Measurements from ENCODE around the gene TGM6.

Gene TGM6

GRCh38 chr20:2363187-2363586 lies 17.5 kb upstream of the TGM6 start:
- H3K4me3 ChIP-seq (ENCODE audit: insufficient read depth, low read depth, low read length) = no peak overlapping the region
- no peaks in the 10 kb centered on the region for H3K4me1 ChIP-seq (ENCODE audit: control insufficient read depth, insufficient read depth, low read length)
- 83% methylated on average over 1 of the region's 2 CpGs; no CpG with 5 or more reads in 1 of the 2 experiments for WGBS, 2 experiments
- H3K9me3 ChIP-seq (ENCODE audit: control insufficient read depth, low read length) = no peaks in the 10 kb centered on the region
- H3K27ac ChIP-seq (ENCODE audit: insufficient read depth, low read depth, low read length, poor library complexity, severe bottlenecking) = no peak overlapping the region
- H3K36me3 ChIP-seq (ENCODE audit: control insufficient read depth, insufficient read depth, low read length) = no peaks in the 10 kb centered on the region
- H3K27me3 ChIP-seq (ENCODE audit: control insufficient read depth, insufficient read depth, low read length, poor library complexity, severe bottlenecking) = no peaks in the 10 kb centered on the region

DNA sequence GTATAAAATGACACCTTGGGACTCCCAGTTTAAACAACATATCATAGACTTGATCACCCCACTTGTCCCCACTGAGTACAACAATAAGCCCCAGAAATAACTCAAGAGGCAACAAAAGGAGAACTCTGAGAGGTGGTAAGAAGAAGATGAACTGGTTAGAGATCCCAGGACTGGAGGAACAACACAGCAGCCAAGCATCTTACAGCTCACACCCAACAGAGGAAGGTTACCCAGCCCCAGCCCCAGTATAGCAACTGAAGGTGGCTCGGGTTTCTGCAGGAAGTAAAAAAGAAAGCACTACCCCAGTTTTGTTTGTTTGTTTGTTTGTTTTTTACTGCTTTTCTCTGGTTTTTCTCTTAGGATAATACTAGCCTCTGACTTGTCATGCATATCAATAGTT lies 17.1 kb upstream of the TGM6 start:
- H3K27me3 ChIP-seq (ENCODE audit: control insufficient read depth, insufficient read depth, low read length, poor library complexity, severe bottlenecking) = no peaks in the 10 kb centered on the region
- H3K4me1 ChIP-seq (ENCODE audit: control insufficient read depth, insufficient read depth, low read length) = no peaks in the 10 kb centered on the region
- no peak overlapping the region for H3K27ac ChIP-seq (ENCODE audit: insufficient read depth, low read depth, low read length, poor library complexity, severe bottlenecking)
- WGBS, 2 experiments = 91 to 100% methylated on average over 1 of the region's 1 CpG
- no peaks in the 10 kb centered on the region for H3K36me3 ChIP-seq (ENCODE audit: control insufficient read depth, insufficient read depth, low read length)
- no peak overlapping the region for H3K4me3 ChIP-seq (ENCODE audit: insufficient read depth, low read depth, low read length)
- H3K9me3 ChIP-seq (ENCODE audit: control insufficient read depth, low read length) = no peaks in the 10 kb centered on the region

- H3K9me3 ChIP-seq (ENCODE audit: control insufficient read depth, low read length) = no peaks in the 10 kb centered on the region
- no peak overlapping the region for H3K4me3 ChIP-seq (ENCODE audit: insufficient read depth, low read depth, low read length)
- no peaks in the 10 kb centered on the region for H3K36me3 ChIP-seq (ENCODE audit: control insufficient read depth, insufficient read depth, low read length)
- H3K4me1 ChIP-seq (ENCODE audit: control insufficient read depth, insufficient read depth, low read length) = no peaks in the 10 kb centered on the region
- H3K27me3 ChIP-seq (ENCODE audit: control insufficient read depth, insufficient read depth, low read length, poor library complexity, severe bottlenecking) = no peaks in the 10 kb centered on the region
- 95 to 100% methylated on average over 4 of the region's 4 CpGs for WGBS, 2 experiments
- H3K27ac ChIP-seq (ENCODE audit: insufficient read depth, low read depth, low read length, poor library complexity, severe bottlenecking) = no peak overlapping the region
These were observed 16.7 kb upstream of the TGM6 start for GRCh38 chr20:2364044-2364443.

DNA sequence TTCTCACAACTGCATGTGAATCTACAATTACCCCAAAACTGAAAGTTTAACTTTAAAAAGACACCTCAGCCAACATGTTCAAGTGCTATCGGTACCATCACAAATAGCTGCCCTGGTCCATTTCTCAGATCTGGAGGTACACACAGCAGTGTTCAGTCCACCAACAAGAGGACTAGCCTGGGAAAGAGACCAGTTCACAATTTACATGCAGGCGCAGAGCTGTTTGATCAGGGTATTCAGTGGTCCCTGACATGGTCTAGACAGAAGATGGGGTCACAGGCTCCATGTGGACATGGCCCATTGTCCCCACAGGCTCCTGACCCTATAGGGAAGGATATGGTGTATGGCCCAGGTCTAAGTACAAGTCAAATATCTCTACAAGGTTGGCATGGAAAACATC lies 15.6 kb upstream of the TGM6 start:
- H3K27ac ChIP-seq (ENCODE audit: insufficient read depth, low read depth, low read length, poor library complexity, severe bottlenecking) = no peak overlapping the region
- H3K27me3 ChIP-seq (ENCODE audit: control insufficient read depth, insufficient read depth, low read length, poor library complexity, severe bottlenecking) = no peaks in the 10 kb centered on the region
- H3K4me1 ChIP-seq (ENCODE audit: control insufficient read depth, insufficient read depth, low read length) = no peaks in the 10 kb centered on the region
- 97 to 99% methylated on average over 2 of the region's 2 CpGs for WGBS, 2 experiments
- H3K4me3 ChIP-seq (ENCODE audit: insufficient read depth, low read depth, low read length) = no peak overlapping the region
- H3K9me3 ChIP-seq (ENCODE audit: control insufficient read depth, low read length) = no peaks in the 10 kb centered on the region
- no peaks in the 10 kb centered on the region for H3K36me3 ChIP-seq (ENCODE audit: control insufficient read depth, insufficient read depth, low read length)

- 71 to 85% methylated on average over 2 to 3 of the region's 3 CpGs for WGBS, 2 experiments
- Histone ChIP-seq H3K27me3 (ENCODE audit: control insufficient read depth, insufficient read depth, low read length, poor library complexity, severe bottlenecking) (no peaks in the 10 kb centered on the region), H3K27ac (ENCODE audit: insufficient read depth, low read depth, low read length, poor library complexity, severe bottlenecking) (no peak overlapping the region), H3K4me3 (ENCODE audit: insufficient read depth, low read depth, low read length) (no peak overlapping the region), H3K36me3 (ENCODE audit: control insufficient read depth, insufficient read depth, low read length) (no peaks in the 10 kb centered on the region), H3K9me3 (ENCODE audit: control insufficient read depth, low read length) (no peaks in the 10 kb centered on the region), H3K4me1 (ENCODE audit: control insufficient read depth, insufficient read depth, low read length) (no peaks in the 10 kb centered on the region)
These were observed 15.0 kb upstream of the TGM6 start for GRCh38 chr20:2365666-2366065.

DNA sequence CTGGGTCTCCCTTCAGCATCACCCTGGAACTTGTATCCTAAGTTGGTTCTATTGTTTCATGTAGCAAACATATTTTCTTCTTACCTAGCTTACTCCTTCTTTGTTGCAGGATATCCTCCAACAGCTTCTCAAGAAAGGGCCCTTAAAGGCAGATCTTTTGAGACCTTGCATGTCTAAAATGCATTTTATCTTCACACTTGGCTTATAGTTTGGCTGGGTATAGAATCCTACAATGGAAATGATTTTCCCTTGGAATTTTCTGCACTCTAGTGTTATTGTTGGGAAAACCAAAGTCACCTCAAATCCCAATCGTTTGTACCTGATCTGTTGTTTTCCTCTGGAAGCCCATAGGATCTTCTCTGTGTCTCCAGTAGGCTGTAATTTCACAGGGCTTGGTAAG lies 12.1 kb upstream of the TGM6 start:
- Histone ChIP-seq H3K27ac (ENCODE audit: insufficient read depth, low read depth, low read length, poor library complexity, severe bottlenecking) (no peak overlapping the region), H3K4me3 (ENCODE audit: insufficient read depth, low read depth, low read length) (no peak overlapping the region), H3K36me3 (ENCODE audit: control insufficient read depth, insufficient read depth, low read length) (no peaks in the 10 kb centered on the region), H3K4me1 (ENCODE audit: control insufficient read depth, insufficient read depth, low read length) (no peaks in the 10 kb centered on the region), H3K27me3 (ENCODE audit: control insufficient read depth, insufficient read depth, low read length, poor library complexity, severe bottlenecking) (no peaks in the 10 kb centered on the region), H3K9me3 (ENCODE audit: control insufficient read depth, low read length) (no peaks in the 10 kb centered on the region)
- 79 to 81% methylated on average over 1 of the region's 1 CpG for WGBS, 2 experiments

- H3K27me3 ChIP-seq (ENCODE audit: control insufficient read depth, insufficient read depth, low read length, poor library complexity, severe bottlenecking) = no peaks in the 10 kb centered on the region
- H3K36me3 ChIP-seq (ENCODE audit: control insufficient read depth, insufficient read depth, low read length) = no peaks in the 10 kb centered on the region
- no peaks in the 10 kb centered on the region for H3K4me1 ChIP-seq (ENCODE audit: control insufficient read depth, insufficient read depth, low read length)
These were observed 7.6 kb upstream of the TGM6 start for GRCh38 chr20:2373098-2373497.

GRCh38 chr20:2374346-2375125 lies 6.2 kb upstream of the TGM6 start:
- Histone ChIP-seq H3K9me3 (ENCODE audit: control insufficient read depth, low read length) (no peaks in the 10 kb centered on the region), H3K36me3 (ENCODE audit: control insufficient read depth, insufficient read depth, low read length) (no peaks in the 10 kb centered on the region), H3K4me1 (ENCODE audit: control insufficient read depth, insufficient read depth, low read length) (peaks cover 2% of the 10 kb centered on the region), H3K27ac (ENCODE audit: insufficient read depth, low read depth, low read length, poor library complexity, severe bottlenecking) (no peak overlapping the region), H3K4me3 (ENCODE audit: insufficient read depth, low read depth, low read length) (no peak overlapping the region), H3K27me3 (ENCODE audit: control insufficient read depth, insufficient read depth, low read length, poor library complexity, severe bottlenecking) (no peaks in the 10 kb centered on the region)
- 89 to 91% methylated on average over 9 of the region's 9 CpGs for WGBS, 2 experiments

More at GRCh38 chr20:2373098-2373497, 7.6 kb upstream of the TGM6 start:
- no peak overlapping the region for H3K4me3 ChIP-seq (ENCODE audit: insufficient read depth, low read depth, low read length)
- no peak overlapping the region for H3K27ac ChIP-seq (ENCODE audit: insufficient read depth, low read depth, low read length, poor library complexity, severe bottlenecking)
- no peaks in the 10 kb centered on the region for H3K9me3 ChIP-seq (ENCODE audit: control insufficient read depth, low read length)

- Histone ChIP-seq H3K9me3 (ENCODE audit: control insufficient read depth, low read length) (no peaks in the 10 kb centered on the region), H3K36me3 (ENCODE audit: control insufficient read depth, insufficient read depth, low read length) (no peaks in the 10 kb centered on the region), H3K27ac (ENCODE audit: insufficient read depth, low read depth, low read length, poor library complexity, severe bottlenecking) (no peak overlapping the region), H3K4me3 (ENCODE audit: insufficient read depth, low read depth, low read length) (no peak overlapping the region), H3K27me3 (ENCODE audit: control insufficient read depth, insufficient read depth, low read length, poor library complexity, severe bottlenecking) (no peaks in the 10 kb centered on the region), H3K4me1 (ENCODE audit: control insufficient read depth, insufficient read depth, low read length) (peaks cover 6% of the 10 kb centered on the region)
- WGBS, 2 experiments = 93 to 94% methylated on average over 7 of the region's 7 CpGs
These were observed 1.8 kb upstream of the TGM6 start for GRCh38 chr20:2378893-2379292.

- H3K27ac ChIP-seq (ENCODE audit: insufficient read depth, low read depth, low read length, poor library complexity, severe bottlenecking) = no peak overlapping the region
- no peak overlapping the region for H3K4me3 ChIP-seq (ENCODE audit: insufficient read depth, low read depth, low read length)
- 45 to 47% methylated on average over 9 of the region's 9 CpGs for WGBS, 2 experiments
- H3K4me1 ChIP-seq (ENCODE audit: control insufficient read depth, insufficient read depth, low read length) = peaks cover 6% of the 10 kb centered on the region
- H3K27me3 ChIP-seq (ENCODE audit: control insufficient read depth, insufficient read depth, low read length, poor library complexity, severe bottlenecking) = no peaks in the 10 kb centered on the region
- no peaks in the 10 kb centered on the region for H3K36me3 ChIP-seq (ENCODE audit: control insufficient read depth, insufficient read depth, low read length)
- H3K9me3 ChIP-seq (ENCODE audit: control insufficient read depth, low read length) = no peaks in the 10 kb centered on the region
These were observed 1.0 kb upstream of the TGM6 start for GRCh38 chr20:2379511-2380229.
